H1 (cell line): ENCODE results near the gene FCMR. TPM values are rescaled to one million over a fixed set of nuclear protein-coding genes. Genes with fewer than 3 reads are reported as not detected.

Experiments
- ATF2 ChIP-seq: IDR thresholded peaks from 2 replicates; pipeline ENCODE4 v1.6.1; 2012; ENCODE audit warnings: low read length, inconsistent platforms
- BCL11A ChIP-seq, 2 experiments: IDR thresholded peaks; one replicate each; pipeline ENCODE4 v1.6.1; 2011; ENCODE audit warnings: low read depth in 2 of 2, low read length in 2 of 2, mild to moderate bottlenecking in 2 of 2
- BRCA1 ChIP-seq: IDR thresholded peaks from 2 replicates; pipeline ENCODE4 v1.6.1; 2012; ENCODE audit warnings: low read depth, low read length, improper control_type of control experiment
- CHD2 ChIP-seq: IDR thresholded peaks from 2 replicates; pipeline ENCODE4 v1.6.1; 2012; ENCODE audit warnings: low read length, improper control_type of control experiment
- CTCF ChIP-seq, 3 experiments: IDR thresholded peaks; 1 replicate in 2 of 3; 2 replicates in 1 of 3; pipeline versions ENCODE4 v1.5.1 to v1.6.1; 2011; ENCODE audit warnings: low read length in 3 of 3, mild to moderate bottlenecking in 3 of 3, inconsistent platforms in 2 of 3, low read depth in 1 of 3, moderate library complexity in 1 of 3; ENCODE audit not compliant: insufficient read depth in 1 of 3; ENCODE audit errors: control extremely low read depth in 1 of 3
- EGR1 ChIP-seq: IDR thresholded peaks from 2 replicates; pipeline ENCODE4 v1.6.1; 2011; ENCODE audit warnings: low read depth, low read length, borderline replicate concordance
- FOSL1 ChIP-seq: IDR thresholded peaks from 2 replicates; pipeline ENCODE4 v1.6.1; 2011; ENCODE audit warnings: mild to moderate bottlenecking, low read depth, low read length, moderate library complexity; ENCODE audit not compliant: insufficient read depth
- GABPA ChIP-seq: IDR thresholded peaks from 2 replicates; pipeline ENCODE4 v1.6.1; 2011; ENCODE audit warnings: mild to moderate bottlenecking, low read length, moderate library complexity, borderline replicate concordance; ENCODE audit not compliant: insufficient read depth
- GTF2F1 ChIP-seq: IDR thresholded peaks from 2 replicates; pipeline ENCODE4 v1.6.1; 2012; ENCODE audit warnings: low read depth, low read length, improper control_type of control experiment, borderline replicate concordance
- JUND ChIP-seq: IDR thresholded peaks from 2 replicates; pipeline ENCODE4 v1.6.1; 2011; ENCODE audit warnings: mild to moderate bottlenecking, improper control_type of control experiment, low read length
- KDM1A ChIP-seq: fragments of 200-600, 300-600 bp; sonication (generic); IDR thresholded peaks from 2 replicates; pipeline ENCODE4 v1.7.1; 2016; ENCODE audit warnings: mild to moderate bottlenecking, low read length, borderline replicate concordance
- KDM4A ChIP-seq: IDR thresholded peaks from one replicate; pipeline ENCODE4 v1.7.1; 2012; ENCODE audit warnings: low read depth, mild to moderate bottlenecking, moderate library complexity, low read length, inconsistent platforms; ENCODE audit not compliant: severe bottlenecking
- KDM5A ChIP-seq: fragments of 200-600 bp; IDR thresholded peaks from 2 replicates; pipeline ENCODE4 v1.7.1; 2012; ENCODE audit warnings: mild to moderate bottlenecking, low read length, inconsistent platforms, mixed read lengths
- POLR2AphosphoS5 ChIP-seq: IDR thresholded peaks from 2 replicates; pipeline ENCODE4 v1.6.1; 2011; ENCODE audit warnings: low read depth, low read length
- SIX5 ChIP-seq: IDR thresholded peaks from 2 replicates; pipeline ENCODE4 v1.6.1; 2011; ENCODE audit warnings: mild to moderate bottlenecking, low read depth, low read length
- SP2 ChIP-seq: IDR thresholded peaks from 2 replicates; pipeline ENCODE4 v1.6.1; 2012; ENCODE audit warnings: mild to moderate bottlenecking, low read length, inconsistent platforms
- YY1 ChIP-seq: IDR thresholded peaks from 2 replicates; pipeline ENCODE4 v1.6.1; 2011; ENCODE audit warnings: low read depth, mild to moderate bottlenecking, low read length
- polyA plus RNA-seq, 7 experiments: library from polyadenylated mRNA; depleted of rRNA in 3 of 7; stranded (reverse) in 5 of 7; unstranded in 2 of 7; fragments of >200 nt in 5 of 7; fragments of 200-250 nt in 2 of 7; gene quantifications; 1 replicate in 5 of 7; 2 replicates in 1 of 7; 4 replicates in 1 of 7; pipeline versions ENCODE4 v1.2.1 to v1.2.3, GENCODE V29; 2011 to 2013; ENCODE audit warnings: missing spikeins in 2 of 7, mixed read lengths in 2 of 7
- total RNA-seq: library from RNA; stranded (reverse); fragmentation: NEBNext Ultra II Directional; extraction: Animal tissue kit (Norgen Biotek cat#: 25700); gene quantifications from 2 replicates; pipeline ENCODE4 v1.2.1, GENCODE V29; 2021

FCMR gene
- total and polyA plus RNA-seq, 2 of the 8 experiments (the other 6 are each of a cell fraction or from before 2014, with no cell fraction given), result 0.53 TPM; not detected in 1

- TF ChIP-seq GABPA (no peak), GTF2F1 (no peak), POLR2AphosphoS5 (no peak), BCL11A (IDR thresholded peaks at IDR 0.05; ENCODE audit: low read depth in 2 of 2, low read length in 2 of 2) (no peak), EGR1 (no peak), CTCF (IDR thresholded peaks at IDR 0.05; ENCODE audit: control extremely low read depth in 1 of 3, insufficient read depth in 1 of 3, low read depth in 1 of 3, low read length in 3 of 3) (peak; percentile 88 to 99 (median 88)), SIX5 (no peak), KDM5A (no peak), KDM4A (no peak), BRCA1 (no peak), SP2 (no peak), FOSL1 (no peak), JUND (no peak), YY1 (peak; percentile 79), KDM1A (no peak), ATF2 (no peak), CHD2 (no peak)
These were observed 13.8 kb upstream of the FCMR start (continued) for GRCh38 chr1:206935491-206936067.
